NB4 (cell line): ENCODE data around the gene IFNGR1.

Experiments used
- CTCF ChIP-seq: IDR thresholded peaks from one replicate; pipeline ENCODE4 v1.5.1; 2012; ENCODE audit warnings: low read depth, low read length
- POLR2A ChIP-seq: IDR thresholded peaks from 2 replicates; pipeline ENCODE4 v1.6.1; 2011; ENCODE audit warnings: mild to moderate bottlenecking; ENCODE audit not compliant: insufficient read length; ENCODE audit errors: extremely low read depth

- no peak for TF ChIP-seq CTCF
- TF ChIP-seq POLR2A: no peak
Observed at GRCh38 chr6:137233911-137234863, 15.0 kb upstream of the IFNGR1 start.
